HepG2 (cell line): ENCODE measurements around the gene TRAK1.

Experiments used
- BCLAF1 ChIP-seq: fragments of 450-650 bp; IDR thresholded peaks from 2 replicates; pipeline ENCODE4 v1.6.1; 2017; ENCODE audit warnings: mild to moderate bottlenecking
- HDAC2 ChIP-seq: sonication (generic); formaldehyde crosslinking; IDR thresholded peaks from 2 replicates; pipeline ENCODE4 v1.4.0; 2020; ENCODE audit warnings: missing genetic modification reagents
- POLR2G ChIP-seq: fragments of 200-400 bp; formaldehyde crosslinking; IDR thresholded peaks from 2 replicates; pipeline ENCODE4 v1.6.1; 2018; ENCODE audit warnings: mild to moderate bottlenecking, low read depth, low read length, moderate library complexity
- TRIM24 ChIP-seq: sonication (generic); formaldehyde crosslinking; IDR thresholded peaks from 2 replicates; pipeline ENCODE4 v1.8.0; 2022; ENCODE audit warnings: mild to moderate bottlenecking, missing genetic modification reagents
- USF2 ChIP-seq, 2 experiments: sonication (generic) in 1 of 2; formaldehyde crosslinking in 1 of 2; IDR thresholded peaks; 2 replicates each; pipeline versions ENCODE4 v1.5.1 to v1.6.1; 2011 to 2020; ENCODE audit warnings: borderline replicate concordance in 1 of 2, low read depth in 1 of 2, low read length in 1 of 2, mild to moderate bottlenecking in 1 of 2, missing genetic modification reagents in 1 of 2, moderate library complexity in 1 of 2
- ZNF576 ChIP-seq: sonication (generic); formaldehyde crosslinking; IDR thresholded peaks from 2 replicates; pipeline ENCODE4 v1.4.0; 2020; ENCODE audit warnings: mild to moderate bottlenecking, missing genetic modification reagents

- TF ChIP-seq POLR2G: no peak
- no peak for TF ChIP-seq USF2 (IDR thresholded peaks at IDR 0.05; ENCODE audit: low read depth, low read length)
- TF ChIP-seq USF2 (CRISPR knock-in tag; IDR thresholded peaks at IDR 0.05; ENCODE audit: borderline replicate concordance): no peak
- TF ChIP-seq BCLAF1: no peak
- no peak for TF ChIP-seq ZNF576 (CRISPR knock-in tag)
- no peak for TF ChIP-seq HDAC2 (CRISPR knock-in tag)
- TF ChIP-seq TRIM24 (CRISPR knock-in tag): no peak
These were observed 134.6 kb downstream of the TRAK1 start for GRCh38 chr3:42225486-42226363.
